Measurements from ENCODE around the gene MRPS31.
"Not testable (repeated sequence)": the region's sequence is repeated elsewhere in the genome, so short reads cannot be mapped to it uniquely, and the experiment has no call there.

MRPS31 gene

GRCh38 chr13:40787062-40787461 is 16.1 kb upstream of the MRPS31 start:
- no peak for DNase-seq (ENCODE audit: extremely low read depth, insufficient read length)
- H3K36me3 ChIP-seq (ENCODE audit: control insufficient read depth, insufficient read depth, low read length): no peaks in the 10 kb centered on the region
- H3K4me3 ChIP-seq (replicated peaks; ENCODE audit: low read depth, low read length): no peak overlapping the region
- H3K27me3 ChIP-seq (replicated peaks; ENCODE audit: control insufficient read depth, insufficient read depth, low read length): no peaks in the 10 kb centered on the region
- no peak for TF ChIP-seq CTCF (IDR thresholded peaks at IDR 0.05; ENCODE audit: insufficient read depth, low read length, poor library complexity, severe bottlenecking)

GRCh38 chr13:40786568-40786996 is 15.6 kb upstream of the MRPS31 start:
- no peak for DNase-seq (ENCODE audit: extremely low read depth, insufficient read length)
- Histone ChIP-seq H3K27me3 (replicated peaks; ENCODE audit: control insufficient read depth, insufficient read depth, low read length) (no peaks in the 10 kb centered on the region), H3K36me3 (ENCODE audit: control insufficient read depth, insufficient read depth, low read length) (no peaks in the 10 kb centered on the region), H3K4me3 (replicated peaks; ENCODE audit: low read depth, low read length) (no peak overlapping the region)
- no peak for TF ChIP-seq CTCF (IDR thresholded peaks at IDR 0.05; ENCODE audit: insufficient read depth, low read length, poor library complexity, severe bottlenecking)

GRCh38 chr13:40784540-40784939 is 13.6 kb upstream of the MRPS31 start:
- no peaks in the 10 kb centered on the region for H3K27me3 ChIP-seq (replicated peaks; ENCODE audit: control insufficient read depth, insufficient read depth, low read length)
- no peak overlapping the region for H3K4me3 ChIP-seq (replicated peaks; ENCODE audit: low read depth, low read length)
- DNase-seq (ENCODE audit: extremely low read depth, insufficient read length): no peak
- no peaks in the 10 kb centered on the region for H3K36me3 ChIP-seq (ENCODE audit: control insufficient read depth, insufficient read depth, low read length)
- TF ChIP-seq CTCF (IDR thresholded peaks at IDR 0.05; ENCODE audit: insufficient read depth, low read length, poor library complexity, severe bottlenecking): no peak

GRCh38 chr13:40782971-40783370 is 12.0 kb upstream of the MRPS31 start:
- H3K4me3 ChIP-seq (replicated peaks; ENCODE audit: low read depth, low read length); H3K36me3 ChIP-seq (ENCODE audit: control insufficient read depth, insufficient read depth, low read length); DNase-seq (ENCODE audit: extremely low read depth, insufficient read length); H3K27me3 ChIP-seq (replicated peaks; ENCODE audit: control insufficient read depth, insufficient read depth, low read length): not testable (repeated sequence)

- no peak for TF ChIP-seq CTCF (IDR thresholded peaks at IDR 0.05; ENCODE audit: insufficient read depth, low read length, poor library complexity, severe bottlenecking)
- no peaks in the 10 kb centered on the region for H3K36me3 ChIP-seq (ENCODE audit: control insufficient read depth, insufficient read depth, low read length)
- no peak overlapping the region for H3K4me3 ChIP-seq (replicated peaks; ENCODE audit: low read depth, low read length)
- DNase-seq (ENCODE audit: extremely low read depth, insufficient read length): no peak
- no peaks in the 10 kb centered on the region for H3K27me3 ChIP-seq (replicated peaks; ENCODE audit: control insufficient read depth, insufficient read depth, low read length)
Measured at GRCh38 chr13:40781717-40782116, 10.7 kb upstream of the MRPS31 start.

GRCh38 chr13:40780822-40781401 is 9.9 kb upstream of the MRPS31 start:
- Histone ChIP-seq H3K36me3 (ENCODE audit: control insufficient read depth, insufficient read depth, low read length) (no peaks in the 10 kb centered on the region), H3K27me3 (replicated peaks; ENCODE audit: control insufficient read depth, insufficient read depth, low read length) (no peaks in the 10 kb centered on the region), H3K4me3 (replicated peaks; ENCODE audit: low read depth, low read length) (no peak overlapping the region)
- DNase-seq (ENCODE audit: extremely low read depth, insufficient read length): no peak
- TF ChIP-seq CTCF (IDR thresholded peaks at IDR 0.05; ENCODE audit: insufficient read depth, low read length, poor library complexity, severe bottlenecking): no peak
